Hindlimb muscle (tissue), 1 donor: ENCODE results near the gene CXCL8. TPM values are rescaled to one million over a fixed set of nuclear protein-coding genes. Genes with fewer than 3 reads are reported as not detected.

ENCODE experiments used
- polyA plus RNA-seq: library from polyadenylated mRNA; unstranded; fragments of 120-200 nt; gene quantifications from one replicate; pipeline ENCODE4 v1.2.1, GENCODE V29; 2013; ENCODE audit not compliant: insufficient read length

The CXCL8 gene
- polyA plus RNA-seq, 1 donor, result 2.3 TPM

Other genes with a start within 250 kb of the CXCL8 start
- 0.12 TPM for gene RASSF6, start 120.1 kb upstream of the CXCL8 start, polyA plus RNA-seq
- not detected for gene CXCL6, start 96.1 kb downstream of the CXCL8 start, polyA plus RNA-seq
- not detected for gene PF4V1, start 112.7 kb downstream of the CXCL8 start, polyA plus RNA-seq
- gene CXCL1, start 128.8 kb downstream of the CXCL8 start, polyA plus RNA-seq, result not detected
- gene PF4, start 241.5 kb downstream of the CXCL8 start, polyA plus RNA-seq, result 1.2 TPM
- 3.5 TPM for gene PPBP, start 247.6 kb downstream of the CXCL8 start, polyA plus RNA-seq